GM18858 (cell line): Measurements from ENCODE around the gene TOP3A.
"Not testable (repeated sequence)": the region's sequence is repeated elsewhere in the genome, so short reads cannot be mapped to it uniquely, and the experiment has no call there.

Source experiments
- ATAC-seq: cut with Tn5 transposase; IDR thresholded peaks from one replicate; pipeline ENCODE4 v1.9.1; 2021; ENCODE audit not compliant: unreplicated experiment

Gene TOP3A, protein sequence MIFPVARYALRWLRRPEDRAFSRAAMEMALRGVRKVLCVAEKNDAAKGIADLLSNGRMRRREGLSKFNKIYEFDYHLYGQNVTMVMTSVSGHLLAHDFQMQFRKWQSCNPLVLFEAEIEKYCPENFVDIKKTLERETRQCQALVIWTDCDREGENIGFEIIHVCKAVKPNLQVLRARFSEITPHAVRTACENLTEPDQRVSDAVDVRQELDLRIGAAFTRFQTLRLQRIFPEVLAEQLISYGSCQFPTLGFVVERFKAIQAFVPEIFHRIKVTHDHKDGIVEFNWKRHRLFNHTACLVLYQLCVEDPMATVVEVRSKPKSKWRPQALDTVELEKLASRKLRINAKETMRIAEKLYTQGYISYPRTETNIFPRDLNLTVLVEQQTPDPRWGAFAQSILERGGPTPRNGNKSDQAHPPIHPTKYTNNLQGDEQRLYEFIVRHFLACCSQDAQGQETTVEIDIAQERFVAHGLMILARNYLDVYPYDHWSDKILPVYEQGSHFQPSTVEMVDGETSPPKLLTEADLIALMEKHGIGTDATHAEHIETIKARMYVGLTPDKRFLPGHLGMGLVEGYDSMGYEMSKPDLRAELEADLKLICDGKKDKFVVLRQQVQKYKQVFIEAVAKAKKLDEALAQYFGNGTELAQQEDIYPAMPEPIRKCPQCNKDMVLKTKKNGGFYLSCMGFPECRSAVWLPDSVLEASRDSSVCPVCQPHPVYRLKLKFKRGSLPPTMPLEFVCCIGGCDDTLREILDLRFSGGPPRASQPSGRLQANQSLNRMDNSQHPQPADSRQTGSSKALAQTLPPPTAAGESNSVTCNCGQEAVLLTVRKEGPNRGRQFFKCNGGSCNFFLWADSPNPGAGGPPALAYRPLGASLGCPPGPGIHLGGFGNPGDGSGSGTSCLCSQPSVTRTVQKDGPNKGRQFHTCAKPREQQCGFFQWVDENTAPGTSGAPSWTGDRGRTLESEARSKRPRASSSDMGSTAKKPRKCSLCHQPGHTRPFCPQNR

DNA sequence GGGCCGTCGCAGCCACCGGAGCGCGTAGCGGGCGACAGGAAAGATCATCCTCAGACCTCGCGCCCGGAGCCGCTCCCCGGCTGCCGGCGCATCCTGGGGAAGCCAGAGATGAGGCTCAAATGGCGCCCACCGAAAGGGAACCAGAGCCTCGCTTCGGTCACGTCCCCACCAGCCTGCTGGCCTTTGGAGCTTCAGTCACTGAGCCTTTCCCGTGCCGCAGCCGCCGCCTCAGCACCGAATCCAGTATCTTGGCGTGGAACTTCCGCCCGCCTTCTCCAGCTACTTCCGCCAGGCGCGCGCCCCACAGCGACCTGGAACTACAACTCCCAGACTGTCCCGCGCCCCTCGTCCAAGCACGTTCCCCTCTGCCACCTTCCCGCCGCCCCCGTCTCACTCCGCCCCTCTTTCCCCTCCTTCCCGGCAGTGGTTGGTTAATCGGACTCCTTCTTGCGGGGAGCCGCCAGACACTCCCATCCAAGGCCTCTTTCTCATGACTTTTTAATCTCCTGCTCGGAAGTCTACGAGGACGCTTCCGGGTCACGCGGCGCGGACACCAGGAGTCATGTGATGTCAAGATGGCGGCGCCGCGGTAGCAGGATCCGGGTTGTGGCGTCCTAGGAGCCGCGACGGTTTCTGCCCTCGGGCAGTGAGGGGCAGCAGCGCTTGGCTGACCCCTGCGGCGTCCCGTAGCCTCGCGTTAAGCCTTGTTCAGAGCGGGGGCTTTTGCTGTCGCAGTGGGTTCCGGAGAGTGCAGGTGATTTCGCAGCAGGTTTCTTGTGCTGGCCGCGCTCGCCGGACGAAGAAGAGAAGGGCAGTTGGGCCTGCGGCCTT is at the start of gene TOP3A, which contains the start of gene SMCR8:
TOP3A (minus strand) TSS at position 264 of the 831 bp plus-strand sequence; CDS start at position 48, 216 bp downstream.
SMCR8 (plus strand) TSS at position 563 of the 831 bp plus-strand sequence. CDS start 497 bp downstream, outside the sequence.
- peak; percentile 56 for ATAC-seq

DNA sequence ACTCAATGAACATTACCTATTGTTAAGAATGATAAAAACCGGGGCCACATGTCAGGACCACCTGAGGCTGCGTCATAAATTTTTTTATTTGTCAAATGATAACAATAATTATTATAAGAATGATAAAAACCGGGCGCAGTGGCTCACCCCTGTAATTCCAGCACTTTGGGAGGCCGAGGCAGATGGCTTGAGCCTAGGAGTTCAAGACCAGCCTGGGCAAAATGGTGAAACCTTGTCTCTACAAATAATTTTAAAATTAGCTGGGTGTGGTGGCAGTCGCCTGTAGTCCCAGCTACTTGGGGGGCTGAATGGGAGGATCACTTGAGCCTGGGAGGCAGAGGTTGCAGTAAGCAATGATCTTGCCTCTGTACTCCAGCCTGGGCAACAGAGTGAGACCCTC is 49.4 kb upstream of the TOP3A start:
- ATAC-seq = no peak

DNA sequence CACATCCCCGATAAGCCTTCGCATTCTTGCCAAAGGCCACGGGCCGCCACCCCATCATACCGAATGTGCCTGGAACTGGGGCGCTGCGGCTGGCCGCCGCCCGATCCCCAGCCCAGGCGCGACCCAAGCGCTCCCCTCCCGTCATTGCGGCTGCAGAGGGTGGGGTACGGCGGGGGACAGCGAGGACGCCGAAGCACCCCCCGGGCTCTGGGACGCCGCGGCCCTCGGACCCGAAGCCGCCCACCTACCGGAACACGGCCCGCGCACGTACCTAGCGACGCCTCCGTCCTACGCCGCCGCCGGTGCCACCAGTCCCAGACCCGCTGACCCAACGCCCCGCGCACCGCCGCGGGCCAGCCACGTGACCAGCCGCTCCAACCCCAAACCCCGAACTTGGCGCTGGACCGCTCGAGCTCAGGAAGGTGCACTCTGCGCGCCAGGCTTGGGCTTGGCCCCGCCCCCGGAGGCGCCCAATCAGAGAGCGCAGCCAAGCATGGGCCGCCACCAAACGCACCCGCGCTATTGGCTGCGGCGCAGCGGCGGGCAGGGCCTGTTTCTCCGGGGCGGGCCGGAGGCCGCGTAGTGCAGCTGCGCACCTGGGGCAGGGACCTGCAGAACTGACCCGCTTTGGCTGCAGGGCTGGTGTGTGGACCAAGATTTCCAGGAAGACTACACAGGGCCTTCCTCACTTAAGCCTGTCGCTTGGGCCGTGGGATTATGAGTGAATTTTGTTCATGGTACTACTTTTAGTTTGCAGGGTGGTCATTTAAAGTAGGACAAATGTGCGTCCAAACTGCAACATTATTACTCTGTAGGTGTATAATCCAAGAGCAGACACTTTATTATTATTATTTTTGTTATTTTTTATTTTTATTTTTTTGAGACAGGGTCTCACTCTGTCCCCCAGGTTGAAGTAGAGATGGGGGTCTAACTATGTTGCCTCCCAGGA is 48.6 kb upstream of the TOP3A start, which contains the start of gene SHMT1:
SHMT1 (minus strand) TSS at position 450 of the 949 bp plus-strand sequence. CDS start 7,569 bp downstream, outside the sequence.
- peak; percentile 96 for ATAC-seq

DNA sequence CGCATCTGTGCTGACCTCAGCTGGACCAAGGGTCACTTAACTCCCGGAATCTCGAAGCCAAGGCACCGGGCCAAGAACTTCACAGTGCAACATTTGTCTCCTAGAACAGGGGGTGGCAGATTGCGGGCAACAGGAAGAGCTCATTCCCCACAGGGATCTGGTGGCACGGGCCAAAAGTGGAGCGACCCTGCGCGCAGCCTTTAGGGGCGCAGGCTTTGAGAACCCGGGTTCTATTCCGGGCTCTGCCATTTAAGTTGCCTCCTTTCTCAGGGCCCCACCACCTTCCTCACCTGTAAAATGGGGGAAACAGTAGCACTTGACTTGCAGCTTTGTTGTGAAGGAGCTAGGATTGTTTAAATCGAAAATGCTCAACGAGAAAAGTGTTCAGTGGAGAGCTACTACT is 47.9 kb upstream of the TOP3A start:
- no peak for ATAC-seq

DNA sequence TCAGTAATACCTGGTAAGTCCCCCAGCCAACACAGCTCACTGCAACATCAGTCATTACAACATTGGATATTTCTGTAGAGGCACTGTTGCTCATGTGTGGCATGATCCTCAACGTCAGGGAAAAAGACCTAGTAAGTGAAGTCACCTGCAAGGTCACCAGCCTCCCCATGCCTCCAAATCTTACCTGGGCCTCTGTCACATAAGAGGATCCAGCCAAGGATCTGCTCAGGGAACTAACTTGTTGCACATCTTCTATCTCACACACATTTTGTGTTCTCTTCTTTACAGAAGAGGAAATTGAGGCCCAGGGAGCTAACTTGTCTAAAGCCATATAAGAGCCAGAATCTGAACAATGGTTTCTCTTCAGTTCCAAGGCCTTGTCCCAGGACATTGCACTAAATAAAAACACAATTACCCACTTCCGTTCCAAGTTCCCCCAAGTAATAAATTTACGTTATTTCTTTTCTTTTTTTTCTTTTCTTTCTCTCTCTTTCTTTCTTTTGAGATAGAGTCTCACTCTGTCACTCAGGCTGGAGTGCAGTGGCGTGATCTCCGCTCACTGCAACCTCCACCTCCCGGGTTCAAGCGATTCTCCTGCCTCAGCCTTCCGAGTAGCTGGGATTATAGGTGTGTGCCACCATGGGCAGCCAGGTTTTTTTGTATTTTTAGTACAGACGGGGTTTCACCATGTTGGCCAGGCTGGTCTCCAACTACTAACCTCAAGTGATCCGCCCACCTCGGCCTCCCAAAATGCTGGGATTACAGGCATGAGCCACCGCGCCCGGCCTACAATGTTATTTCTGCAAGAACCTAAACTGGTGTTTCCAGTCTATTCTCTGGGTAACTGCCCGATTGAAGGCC is 47.3 kb upstream of the TOP3A start:
- no peak for ATAC-seq

DNA sequence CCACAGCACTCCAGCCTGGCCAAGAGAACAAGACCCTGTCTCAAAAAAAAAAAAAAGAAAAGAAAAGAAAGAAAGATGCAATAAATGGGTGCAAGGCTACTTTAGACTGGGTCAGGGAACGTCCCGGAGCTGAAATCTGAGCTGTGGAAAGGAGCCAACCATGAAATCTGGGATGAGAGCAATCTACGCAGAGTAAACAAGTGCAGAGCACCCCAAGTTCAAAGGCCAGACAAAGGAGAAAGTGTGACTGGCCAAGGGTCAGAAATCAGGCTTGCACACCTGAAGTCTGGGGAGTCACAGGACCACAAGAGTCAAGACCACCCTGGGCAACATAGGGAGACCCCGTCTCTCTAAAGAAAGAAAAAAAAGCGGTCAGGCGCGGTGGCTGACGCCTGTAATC is 45.7 kb upstream of the TOP3A start:
- ATAC-seq = no peak

DNA sequence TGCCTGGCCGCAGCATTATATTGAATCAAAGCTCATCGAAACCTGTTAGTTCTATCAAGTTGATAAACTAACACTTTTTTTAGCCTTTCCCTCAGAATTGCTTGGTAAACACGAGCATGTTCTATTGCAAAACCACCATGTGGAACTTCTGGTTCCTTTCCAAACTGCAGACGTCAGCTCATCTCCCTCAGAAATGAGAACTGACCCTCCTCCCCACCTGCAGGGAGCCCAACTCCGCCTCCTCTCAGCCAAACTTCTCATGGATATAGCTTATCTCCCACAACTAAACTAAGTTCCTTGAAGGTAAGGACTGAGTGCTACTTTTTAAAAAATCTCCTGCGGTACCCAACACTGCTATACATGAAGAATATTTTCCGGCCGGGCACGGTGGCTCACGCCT is 41.8 kb upstream of the TOP3A start:
- no peak for ATAC-seq

DNA sequence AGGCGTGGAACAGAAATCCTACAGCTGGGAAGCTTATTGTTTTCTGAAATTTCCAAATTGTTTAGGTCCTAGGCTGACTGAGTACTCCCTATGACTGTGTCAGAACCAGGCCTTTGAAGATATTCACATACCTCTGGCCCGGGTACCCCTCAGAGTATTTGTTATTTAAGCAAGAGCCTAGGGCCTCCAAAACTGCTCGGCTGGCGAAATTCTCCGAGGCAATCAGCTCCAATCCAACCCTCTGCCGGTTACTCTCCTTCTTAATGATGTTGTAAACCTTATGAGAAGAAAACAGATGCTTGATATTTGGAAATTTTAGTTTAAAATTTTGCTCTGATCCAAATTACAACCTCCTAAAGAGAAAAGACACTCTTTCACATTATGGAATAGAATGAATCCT is 38.7 kb upstream of the TOP3A start:
- ATAC-seq = no peak

DNA sequence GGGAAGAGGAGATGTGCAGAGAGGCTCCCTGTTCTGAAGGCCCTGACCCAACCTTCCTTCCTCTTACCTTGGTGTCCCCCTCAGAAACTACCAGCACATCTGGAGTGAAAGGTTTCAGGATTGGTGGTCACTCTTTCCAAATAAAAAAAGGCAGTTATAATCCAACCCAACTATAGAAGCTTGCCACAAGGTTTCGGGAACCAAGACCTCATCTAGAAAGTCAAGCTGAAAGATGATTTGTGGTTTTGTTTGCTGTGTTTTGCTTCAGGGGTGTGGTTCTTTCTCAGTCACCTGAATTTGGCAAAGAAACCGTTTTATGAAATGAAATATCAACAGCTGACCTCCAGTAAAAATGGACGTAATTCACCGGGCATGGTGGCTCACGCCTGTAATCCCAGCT is 29.2 kb upstream of the TOP3A start:
- ATAC-seq = no peak

DNA sequence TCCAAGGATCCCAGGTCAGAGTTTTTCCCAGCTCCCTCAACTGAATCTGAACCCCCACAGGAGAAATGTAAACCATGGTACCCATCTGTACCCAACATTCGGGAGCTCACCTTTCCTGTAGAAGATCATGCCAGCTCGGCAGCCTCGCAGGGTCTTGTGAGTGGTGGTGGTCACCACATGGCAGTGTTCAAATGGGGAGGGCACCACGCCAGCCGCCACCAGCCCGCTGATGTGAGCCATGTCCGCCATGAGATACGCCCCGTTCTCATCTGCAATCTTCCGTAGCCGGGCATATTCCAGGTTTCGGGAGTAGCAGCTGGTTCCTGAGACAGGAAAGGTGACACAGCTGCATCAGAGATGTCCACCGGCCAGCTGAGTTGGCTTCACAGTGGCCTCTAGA is 25.1 kb upstream of the TOP3A start:
- ATAC-seq = no peak

DNA sequence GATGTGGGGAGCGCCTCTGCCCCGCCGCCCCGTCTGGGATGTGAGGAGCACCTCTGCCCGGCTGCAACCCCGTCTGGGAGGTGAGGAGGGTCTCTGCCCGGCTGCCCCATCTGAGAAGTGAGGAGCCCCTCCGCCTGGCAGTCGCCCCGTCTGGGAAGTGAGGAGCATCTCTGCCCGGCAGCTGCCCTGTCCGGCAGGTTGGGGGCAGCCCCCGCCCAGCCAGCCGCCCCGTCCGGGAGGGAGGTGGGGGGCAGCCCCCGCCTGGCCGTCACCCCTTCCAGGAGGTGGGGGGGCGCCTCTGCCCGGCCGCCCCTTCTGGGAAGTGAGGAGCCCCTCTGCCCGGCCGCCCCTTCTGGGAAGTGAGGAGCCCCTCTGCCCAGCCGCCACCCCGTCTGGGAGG is 23.4 kb upstream of the TOP3A start:
- not testable (repeated sequence) for ATAC-seq

DNA sequence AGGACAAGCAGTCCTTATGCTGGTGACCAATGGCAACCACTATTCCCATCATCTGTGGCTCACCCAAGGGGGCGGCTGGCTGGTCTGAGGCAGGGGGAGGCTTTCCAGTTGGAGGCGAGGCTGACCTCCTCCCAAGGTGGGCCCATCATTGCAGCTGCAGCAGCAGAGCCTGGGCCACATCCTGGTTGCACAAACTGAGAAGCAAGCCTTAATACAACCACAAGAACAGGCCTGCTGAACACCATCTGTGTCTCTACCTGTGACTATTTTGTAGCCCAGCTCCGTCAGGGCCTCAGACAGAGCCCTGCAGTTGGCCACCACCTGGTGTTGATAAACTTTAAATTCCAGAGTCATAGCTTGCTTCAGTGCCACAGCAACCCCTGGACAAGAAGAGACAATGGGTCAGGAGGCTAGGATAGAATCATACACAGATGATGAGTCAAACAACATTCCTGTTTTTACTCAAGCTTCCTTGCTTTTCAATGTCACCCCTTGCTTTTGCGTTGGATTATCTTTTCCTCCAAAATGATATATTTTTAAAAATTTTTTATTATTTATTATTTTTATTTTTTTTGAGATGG is 18.2 kb upstream of the TOP3A start:
- ATAC-seq = no peak

DNA sequence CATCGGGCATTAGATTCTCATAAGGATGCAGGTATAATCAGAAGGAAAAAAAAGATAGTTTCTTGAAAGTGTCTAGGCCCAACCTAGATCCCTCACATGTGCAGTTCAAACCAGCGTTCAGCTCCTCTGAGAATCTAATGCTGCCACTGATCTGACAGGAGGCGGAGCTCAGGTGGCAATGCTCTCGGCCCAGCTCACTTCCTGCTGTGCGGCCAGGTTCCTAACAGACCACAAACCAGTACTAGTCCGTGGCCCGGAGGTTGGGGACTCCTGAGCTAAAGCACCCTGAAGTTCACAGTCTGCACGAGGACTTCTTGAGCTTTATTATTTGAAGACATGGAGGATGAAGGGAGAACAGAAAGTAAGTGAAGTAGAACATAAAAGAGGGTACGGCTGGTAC is 17.1 kb upstream of the TOP3A start:
- no peak for ATAC-seq

DNA sequence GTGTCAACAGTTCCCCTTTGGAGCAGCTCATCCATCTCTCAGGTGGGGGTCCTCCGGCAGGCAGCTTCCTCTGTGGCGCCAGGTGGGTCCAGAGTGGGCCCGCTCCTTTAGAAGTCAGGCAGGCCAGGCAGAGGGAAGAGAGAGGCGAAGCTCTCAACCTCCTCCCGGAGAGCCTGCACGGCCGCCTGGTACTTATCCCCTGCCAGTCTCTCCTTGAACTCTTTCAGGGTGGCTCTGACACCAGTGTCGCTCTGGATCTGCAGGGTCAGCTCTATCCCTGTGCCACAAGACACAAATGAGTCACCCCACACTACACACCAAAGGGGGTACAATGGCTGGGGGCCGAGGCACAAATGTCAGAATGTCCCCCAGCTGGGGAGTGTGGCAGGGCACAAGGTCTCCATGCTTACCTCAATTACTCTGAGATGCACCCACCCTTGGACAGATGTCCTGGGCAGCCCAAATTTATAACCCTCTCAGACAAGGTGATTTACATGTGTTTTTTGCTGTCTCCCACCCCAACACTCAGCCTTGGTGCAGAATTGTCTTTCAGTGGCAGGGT is 13.9 kb upstream of the TOP3A start:
- no peak for ATAC-seq

DNA sequence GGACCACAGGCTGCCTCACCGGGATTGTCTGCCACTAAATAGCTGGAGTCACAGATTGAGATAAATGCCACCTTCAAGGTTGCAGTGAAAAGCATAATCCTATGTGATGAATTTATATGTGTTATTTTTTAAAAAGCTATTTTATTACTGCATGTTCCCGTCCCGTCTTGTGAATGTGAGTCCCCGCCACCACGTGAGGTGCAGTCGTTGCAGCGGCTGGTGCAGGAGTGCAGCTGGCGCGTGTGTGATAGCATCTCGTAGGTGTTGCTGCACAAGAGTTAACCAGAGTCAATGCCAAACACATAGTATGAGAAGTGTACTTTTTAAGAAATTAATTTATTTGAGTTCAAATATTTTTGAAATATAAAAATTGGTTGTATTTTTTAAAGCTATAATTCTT is 12.8 kb upstream of the TOP3A start:
- no peak for ATAC-seq

DNA sequence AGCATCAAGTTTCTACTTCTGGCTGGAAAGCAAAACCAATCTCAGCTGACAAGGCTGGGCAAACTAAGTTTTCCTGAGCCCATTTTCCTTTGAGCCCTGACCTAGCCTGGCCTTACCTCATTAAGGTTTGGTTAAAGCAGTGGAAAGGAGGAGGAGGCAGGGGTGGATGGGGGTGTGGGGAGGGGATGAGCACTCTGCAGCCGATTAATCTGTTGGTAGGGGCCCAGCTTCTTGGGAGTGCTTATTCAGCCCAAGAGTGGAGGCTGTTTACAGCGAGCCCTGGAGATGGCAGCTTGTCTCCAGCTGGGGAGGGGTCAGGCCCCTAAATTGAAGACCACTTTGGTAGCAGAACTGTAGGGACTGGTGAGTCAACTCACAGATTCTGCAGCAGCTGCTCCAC is 12.3 kb upstream of the TOP3A start:
- no peak for ATAC-seq

DNA sequence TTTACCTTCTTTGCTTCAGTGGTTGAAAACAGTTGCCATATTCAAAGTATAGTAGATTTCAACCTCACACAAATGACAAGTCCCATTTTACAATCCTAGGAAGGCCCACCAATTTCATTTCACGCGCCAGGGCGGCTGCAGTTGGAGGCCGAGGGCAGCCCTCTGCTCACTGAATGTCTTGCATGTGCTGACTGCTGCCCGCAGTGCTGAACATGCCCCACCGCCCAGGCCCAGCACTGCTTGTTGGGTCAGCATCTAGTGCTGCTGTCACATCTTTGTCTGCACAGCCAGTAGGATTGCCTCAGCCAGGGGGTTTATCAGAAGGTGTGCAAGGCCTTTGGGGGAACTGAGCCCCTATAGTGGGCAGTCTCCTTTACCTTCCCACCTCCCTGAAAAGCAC is 11.8 kb upstream of the TOP3A start:
- ATAC-seq = no peak

DNA sequence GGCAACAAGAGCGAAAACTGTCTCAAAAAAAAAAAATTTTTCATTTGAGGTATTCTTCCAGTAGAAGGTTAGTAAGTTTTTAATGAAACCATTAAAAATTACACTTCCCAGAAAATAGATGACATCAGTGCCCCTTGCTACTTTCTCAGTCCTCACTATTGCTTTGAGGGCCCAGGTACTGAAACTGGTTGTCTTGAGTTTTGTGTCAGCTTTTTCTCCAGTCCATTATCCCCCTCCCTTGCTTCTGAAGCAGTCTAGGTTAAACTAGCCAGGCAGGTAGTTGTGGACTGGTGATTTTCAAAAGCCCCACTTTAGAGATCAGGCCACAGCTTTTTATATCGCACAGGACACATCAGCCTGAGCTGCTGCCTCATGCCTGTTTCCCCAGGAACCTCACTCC is 11.2 kb upstream of the TOP3A start:
- no peak for ATAC-seq
